H9 (cell line): ENCODE measurements around the gene ULK4. TPM values are rescaled to one million over a fixed set of nuclear protein-coding genes. Genes with fewer than 3 reads are reported as not detected.
A peak's percentile ranks its signal among the peaks of the same experiment; 100 is the strongest.

ENCODE experiments used
- DNase-seq: peaks from one replicate; pipeline ENCODE4 v3.0.0-alpha.2; 2017
- H2AFZ ChIP-seq: one replicate; pipeline ENCODE4 v1.6.1; 2013; ENCODE audit warnings: mild to moderate bottlenecking, low read length, control low read depth, moderate library complexity
- H2AK5ac ChIP-seq: 2 replicates; pipeline ENCODE4 v1.6.1; 2013; ENCODE audit warnings: low read length, control low read depth, mixed read lengths; ENCODE audit not compliant: insufficient read length
- H2BK120ac ChIP-seq: one replicate; pipeline ENCODE4 v1.6.1; 2013; ENCODE audit warnings: low read depth, mild to moderate bottlenecking, low read length, control low read depth, inconsistent platforms; ENCODE audit not compliant: poor library complexity, severe bottlenecking
- H2BK12ac ChIP-seq: 2 replicates; pipeline ENCODE4 v1.6.1; 2013; ENCODE audit warnings: low read length, control low read depth, mixed read lengths, low read depth; ENCODE audit not compliant: insufficient read length
- H2BK15ac ChIP-seq: 2 replicates; pipeline ENCODE4 v1.6.1; 2013; ENCODE audit warnings: low read depth, low read length, control low read depth
- H2BK20ac ChIP-seq: one replicate; pipeline ENCODE4 v1.6.1; 2013; ENCODE audit warnings: low read depth, mild to moderate bottlenecking, low read length, control low read depth, inconsistent platforms; ENCODE audit not compliant: poor library complexity, severe bottlenecking
- H2BK5ac ChIP-seq: 2 replicates; pipeline ENCODE4 v1.6.1; 2013; ENCODE audit warnings: low read length, control low read depth, mixed read lengths; ENCODE audit not compliant: insufficient read length
- H3K14ac ChIP-seq: 2 replicates; pipeline ENCODE4 v1.6.1; 2013; ENCODE audit warnings: low read length, control low read depth; ENCODE audit not compliant: insufficient read depth
- H3K18ac ChIP-seq: 2 replicates; pipeline ENCODE4 v1.6.1; 2013; ENCODE audit warnings: low read depth, mild to moderate bottlenecking, mixed read lengths, low read length, control low read depth; ENCODE audit not compliant: insufficient read length
- H3K23ac ChIP-seq: 2 replicates; pipeline ENCODE4 v1.6.1; 2013; ENCODE audit warnings: low read length, control low read depth, mixed read lengths, low read depth; ENCODE audit not compliant: insufficient read length
- H3K23me2 ChIP-seq: 2 replicates; pipeline ENCODE4 v1.6.1; 2013; ENCODE audit warnings: low read depth, mild to moderate bottlenecking, mixed read lengths, low read length, control low read depth; ENCODE audit not compliant: insufficient read length, poor library complexity, severe bottlenecking
- H3K27ac ChIP-seq: 2 replicates; pipeline ENCODE4 v1.5.1; 2013; ENCODE audit warnings: low read length, control low read depth, mixed read lengths, low read depth; ENCODE audit not compliant: insufficient read length
- H3K27me3 ChIP-seq: 2 replicates; pipeline ENCODE4 v1.6.1; 2013; ENCODE audit warnings: low read length, control low read depth, inconsistent platforms; ENCODE audit not compliant: insufficient read depth
- H3K4ac ChIP-seq: 2 replicates; pipeline ENCODE4 v1.6.1; 2013; ENCODE audit warnings: low read depth, mild to moderate bottlenecking, control low read depth, inconsistent platforms, low read length, moderate library complexity
- H3K4me1 ChIP-seq: 2 replicates; pipeline ENCODE4 v1.6.1; 2013; ENCODE audit warnings: low read length, control low read depth, inconsistent platforms; ENCODE audit not compliant: insufficient read depth
- H3K4me2 ChIP-seq: 2 replicates; pipeline ENCODE4 v1.6.1; 2013; ENCODE audit warnings: low read length, control low read depth, mixed read lengths; ENCODE audit not compliant: insufficient read length, insufficient read depth
- H3K56ac ChIP-seq: 2 replicates; pipeline ENCODE4 v1.6.1; 2013; ENCODE audit warnings: low read depth, mild to moderate bottlenecking, mixed read lengths, low read length, control low read depth; ENCODE audit not compliant: insufficient read length
- H3K79me1 ChIP-seq: 2 replicates; pipeline ENCODE4 v1.6.1; 2013; ENCODE audit warnings: low read depth, mild to moderate bottlenecking, moderate library complexity, low read length, control low read depth, inconsistent platforms; ENCODE audit not compliant: insufficient read depth, poor library complexity, severe bottlenecking
- H3K79me2 ChIP-seq: 2 replicates; pipeline ENCODE4 v1.6.1; 2013; ENCODE audit warnings: low read length, control low read depth, inconsistent platforms; ENCODE audit not compliant: insufficient read depth
- H3K9ac ChIP-seq: 2 replicates; pipeline ENCODE4 v1.6.1; 2013; ENCODE audit warnings: low read length, control low read depth, mixed read lengths; ENCODE audit not compliant: insufficient read length; ENCODE audit errors: extremely low read depth
- H3K9me3 ChIP-seq: one replicate; pipeline ENCODE4 v1.6.1; 2013; ENCODE audit warnings: low read depth, low read length, inconsistent platforms; ENCODE audit not compliant: control insufficient read depth
- H3T11ph ChIP-seq: one replicate; pipeline ENCODE4 v1.6.1; 2013; ENCODE audit warnings: mild to moderate bottlenecking, low read length, control low read depth, inconsistent platforms
- H4K20me1 ChIP-seq: one replicate; pipeline ENCODE4 v1.6.1; 2013; ENCODE audit not compliant: control insufficient read depth, insufficient read length, insufficient read depth
- H4K5ac ChIP-seq: 2 replicates; pipeline ENCODE4 v1.6.1; 2013; ENCODE audit warnings: low read depth, mild to moderate bottlenecking, mixed read lengths, low read length, control low read depth; ENCODE audit not compliant: insufficient read length
- H4K8ac ChIP-seq: replicated peaks from 2 replicates; pipeline ENCODE4 v1.6.1; 2013; ENCODE audit warnings: low read length, control low read depth, mixed read lengths, low read depth; ENCODE audit not compliant: insufficient read length
- H4K91ac ChIP-seq: 2 replicates; pipeline ENCODE4 v1.6.1; 2013; ENCODE audit warnings: low read depth, mild to moderate bottlenecking, moderate library complexity, mixed read lengths, low read length, control low read depth; ENCODE audit not compliant: insufficient read length
- H3K27ac Mint-ChIP-seq, 3 experiments: 2 replicates in 2 of 3; 3 replicates in 1 of 3; pipeline ENCODE4 v1.8.0; 2020 to 2021; ENCODE audit warnings: mixed read lengths in 3 of 3, mild to moderate bottlenecking in 1 of 3, moderate library complexity in 1 of 3
- H3K27me3 Mint-ChIP-seq: 2 replicates; pipeline ENCODE4 v1.8.0; 2021; ENCODE audit warnings: low read depth, mild to moderate bottlenecking, moderate library complexity, mixed read lengths
- H3K36me3 Mint-ChIP-seq, 3 experiments: 2 replicates in 2 of 3; 3 replicates in 1 of 3; pipeline ENCODE4 v1.8.0; 2020 to 2021; ENCODE audit warnings: low read depth in 3 of 3, mixed read lengths in 3 of 3; ENCODE audit not compliant: insufficient read depth in 1 of 3
- H3K4me1 Mint-ChIP-seq, 2 experiments: 2 replicates each; pipeline ENCODE4 v1.8.0; 2020; ENCODE audit warnings: mixed read lengths in 2 of 2
- H3K4me3 Mint-ChIP-seq, 2 experiments: 2 replicates in 1 of 2; 3 replicates in 1 of 2; pipeline ENCODE4 v1.8.0; 2020 to 2021; ENCODE audit warnings: mild to moderate bottlenecking in 2 of 2, mixed read lengths in 2 of 2, moderate library complexity in 1 of 2
- H3K9me3 Mint-ChIP-seq, 2 experiments: 2 replicates in 1 of 2; 3 replicates in 1 of 2; pipeline ENCODE4 v1.8.0; 2020; ENCODE audit warnings: mild to moderate bottlenecking in 2 of 2, mixed read lengths in 2 of 2, moderate library complexity in 1 of 2
- WGBS: extraction: QIAGEN DNeasy Blood & Tissue Kit; methylation state at CpG from one replicate; pipeline ENCODE4 v1.1.7; 2013; ENCODE audit warnings: missing lambda C conversion rate, low lambda C conversion rate, mixed read lengths; ENCODE audit not compliant: insufficient read length; ENCODE audit errors: extremely low coverage; 5-methylcytosine and 5-hydroxymethylcytosine counted together
- total RNA-seq: library from RNA; stranded (reverse); gene quantifications from 2 replicates; pipeline ENCODE4 v1.2.1, GENCODE V29; 2021
- TF ChIP-seq, protein P1 (sequence below): fragments of 200-600 bp; sonication (generic); conservative IDR thresholded peaks from 3 replicates; pipeline ENCODE4 v1.8.0; 2021; ENCODE audit warnings: antibody characterized with exemption, mild to moderate bottlenecking

Gene ULK4
- total RNA-seq, 1 experiment from 2014 or later: 12.9 TPM

DNA sequence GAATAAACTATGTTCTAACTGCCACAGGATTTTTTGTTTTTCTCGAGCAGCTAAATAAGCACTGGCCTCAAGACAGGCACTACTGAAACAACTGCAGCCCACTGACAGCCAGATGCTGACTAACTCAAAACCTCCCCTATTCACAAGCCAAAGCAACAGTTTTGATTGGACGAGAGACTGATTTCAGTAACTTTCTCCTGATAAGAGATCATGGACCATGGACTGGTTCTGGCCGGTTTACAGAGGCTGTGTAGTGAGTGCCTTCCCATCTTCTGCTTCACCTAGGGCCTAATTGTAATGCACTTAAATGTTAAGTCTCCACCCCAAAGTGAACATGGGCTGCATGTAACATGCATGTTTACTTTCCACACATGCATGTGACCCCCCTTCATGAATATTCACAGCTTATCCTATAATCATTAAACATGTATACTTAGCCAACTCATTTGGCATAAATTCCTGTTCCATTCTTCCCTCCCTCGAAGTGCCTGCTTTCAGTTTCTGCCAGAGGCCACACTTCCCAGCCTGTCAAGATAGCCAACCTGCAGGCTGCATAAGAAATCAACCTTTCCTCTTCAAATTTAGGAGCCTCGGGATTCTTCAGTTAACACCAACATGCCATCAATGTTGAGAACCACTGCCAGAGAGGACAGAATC lies 108.2 kb downstream of the ULK4 start:
- Histone ChIP-seq H4K8ac (no peak overlapping the region), H3K9ac (no peak overlapping the region), H3T11ph (no peak overlapping the region), H4K20me1 (no peaks in the 10 kb centered on the region), H2AFZ (no peak overlapping the region), H3K18ac (no peak overlapping the region), H3K27me3 (no peaks in the 10 kb centered on the region), H3K79me1 (no peaks in the 10 kb centered on the region), H2AK5ac (no peak overlapping the region), H2BK5ac (no peak overlapping the region), H3K9me3 (no peaks in the 10 kb centered on the region), H3K56ac (no peak overlapping the region), H2BK20ac (no peak overlapping the region), H3K79me2 (no peaks in the 10 kb centered on the region), H3K23me2 (no peaks in the 10 kb centered on the region), H2BK15ac (no peak overlapping the region), H3K4me1 (no peaks in the 10 kb centered on the region), H3K4ac (no peak overlapping the region), H3K27ac (no peak overlapping the region), H4K91ac (no peak overlapping the region), H4K5ac (no peak overlapping the region), H3K14ac (no peak overlapping the region), H2BK12ac (no peak overlapping the region), H3K4me2 (no peak overlapping the region), H2BK120ac (no peak overlapping the region), H3K23ac (no peak overlapping the region)
- H3K9me3 Mint-ChIP-seq: peaks cover 0 to 2% of the 10 kb centered on the region in 2 experiments; a peak in 1 of 5 replicates
- H3K4me3 Mint-ChIP-seq: no peak overlapping the region
- H3K36me3 Mint-ChIP-seq: peaks cover 2 to 5% (median 3%) of the 10 kb centered on the region in 3 experiments
- H3K27ac Mint-ChIP-seq: peak overlapping the region in 1 of 3 experiments; percentile 26; a peak in 2 of 7 replicates
- no peaks in the 10 kb centered on the region for H3K27me3 Mint-ChIP-seq
- no peak for DNase-seq
- TF ChIP-seq, protein P1, sequence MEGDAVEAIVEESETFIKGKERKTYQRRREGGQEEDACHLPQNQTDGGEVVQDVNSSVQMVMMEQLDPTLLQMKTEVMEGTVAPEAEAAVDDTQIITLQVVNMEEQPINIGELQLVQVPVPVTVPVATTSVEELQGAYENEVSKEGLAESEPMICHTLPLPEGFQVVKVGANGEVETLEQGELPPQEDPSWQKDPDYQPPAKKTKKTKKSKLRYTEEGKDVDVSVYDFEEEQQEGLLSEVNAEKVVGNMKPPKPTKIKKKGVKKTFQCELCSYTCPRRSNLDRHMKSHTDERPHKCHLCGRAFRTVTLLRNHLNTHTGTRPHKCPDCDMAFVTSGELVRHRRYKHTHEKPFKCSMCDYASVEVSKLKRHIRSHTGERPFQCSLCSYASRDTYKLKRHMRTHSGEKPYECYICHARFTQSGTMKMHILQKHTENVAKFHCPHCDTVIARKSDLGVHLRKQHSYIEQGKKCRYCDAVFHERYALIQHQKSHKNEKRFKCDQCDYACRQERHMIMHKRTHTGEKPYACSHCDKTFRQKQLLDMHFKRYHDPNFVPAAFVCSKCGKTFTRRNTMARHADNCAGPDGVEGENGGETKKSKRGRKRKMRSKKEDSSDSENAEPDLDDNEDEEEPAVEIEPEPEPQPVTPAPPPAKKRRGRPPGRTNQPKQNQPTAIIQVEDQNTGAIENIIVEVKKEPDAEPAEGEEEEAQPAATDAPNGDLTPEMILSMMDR: no peak
- no CpG with 5 or more reads among the region's 5 CpGs for whole genome bisulfite sequencing
- H3K4me1 Mint-ChIP-seq: peaks cover 7 to 10% of the 10 kb centered on the region in 2 experiments
